DMS 273 (cell line): ENCODE results near the gene PACS2.
A peak's percentile ranks its signal among the peaks of the same experiment; 100 is the strongest.
"Not testable (repeated sequence)": the region's sequence is repeated elsewhere in the genome, so short reads cannot be mapped to it uniquely, and the experiment has no call there.

Experiments
- DNase-seq: peaks from one replicate; lab custom pipeline; 2025; ENCODE audit not compliant: unreplicated experiment; lab: John Stamatoyannopoulos, UW

The PACS2 gene

DNA sequence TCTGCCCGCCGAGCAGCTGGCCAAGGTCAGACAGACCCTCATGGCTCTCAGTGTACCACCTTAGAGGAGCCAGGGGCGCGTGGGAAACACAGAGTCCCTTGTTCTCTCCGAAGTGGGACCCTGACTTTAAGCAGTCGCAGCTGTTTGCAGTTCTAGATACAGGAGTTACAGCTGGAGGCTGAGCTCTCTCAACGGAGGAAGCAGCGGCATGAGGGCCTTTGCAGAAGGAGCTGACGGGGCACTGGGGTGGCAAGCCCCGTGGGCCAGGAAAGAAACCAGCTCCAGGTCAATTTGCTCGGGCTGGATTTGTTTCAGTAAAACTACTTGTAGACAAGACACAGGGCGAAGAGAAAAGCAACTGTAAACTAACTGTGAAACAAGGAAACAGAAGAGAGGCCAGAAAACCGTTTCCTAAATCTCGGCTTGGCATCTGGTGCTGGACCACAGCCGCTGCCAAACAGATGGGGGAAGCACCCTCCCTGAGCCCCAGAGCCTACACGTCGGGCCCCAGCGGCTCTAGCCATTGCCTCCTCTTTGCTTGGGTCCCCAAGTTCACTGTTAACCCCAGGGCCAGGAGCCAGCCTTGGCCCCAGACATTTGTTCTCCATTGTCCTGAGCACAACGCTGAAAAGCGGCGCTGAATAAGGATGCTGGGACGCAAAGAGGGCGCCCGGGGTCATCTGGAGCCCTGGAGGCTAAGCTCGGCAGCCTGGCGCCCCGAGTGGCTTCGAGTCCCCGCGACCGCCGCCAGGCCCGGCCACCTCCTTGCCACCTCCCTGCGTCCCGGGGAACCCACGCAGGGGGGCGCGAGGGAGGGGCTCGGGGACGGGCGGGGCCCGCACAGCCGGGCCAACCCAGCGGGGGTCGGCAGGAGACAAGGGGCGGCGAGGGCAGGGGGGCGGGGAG, 914 bp upstream of the PACS2 start:
- peak; percentile 85 for DNase-seq

DNA sequence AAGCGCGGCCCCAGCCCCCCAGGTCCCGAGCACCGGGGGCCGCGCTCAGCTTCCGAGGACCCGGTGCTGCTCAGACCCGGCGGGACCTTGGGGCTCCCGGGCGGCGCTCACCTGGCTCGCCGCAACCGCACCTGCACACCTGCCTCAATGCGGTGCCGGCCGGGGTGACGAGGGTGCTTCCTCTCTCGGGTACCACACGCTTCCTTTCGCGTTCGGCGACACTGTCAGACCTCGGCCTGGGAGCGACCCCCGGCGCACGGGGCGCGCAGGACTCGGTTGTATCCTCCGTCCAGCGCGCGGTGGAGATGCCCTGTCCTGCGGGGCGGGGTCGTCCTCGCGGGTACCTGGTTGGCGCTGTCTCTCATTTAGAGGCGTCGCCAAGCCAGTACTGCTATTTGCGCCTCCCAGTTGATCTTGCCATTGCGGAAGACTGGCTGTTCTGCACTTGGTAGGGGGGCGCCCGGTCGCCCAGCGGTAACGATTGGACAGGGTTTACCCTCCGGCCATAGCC, 718 bp downstream of the PACS2 start:
- peak; percentile 55 for DNase-seq

DNA sequence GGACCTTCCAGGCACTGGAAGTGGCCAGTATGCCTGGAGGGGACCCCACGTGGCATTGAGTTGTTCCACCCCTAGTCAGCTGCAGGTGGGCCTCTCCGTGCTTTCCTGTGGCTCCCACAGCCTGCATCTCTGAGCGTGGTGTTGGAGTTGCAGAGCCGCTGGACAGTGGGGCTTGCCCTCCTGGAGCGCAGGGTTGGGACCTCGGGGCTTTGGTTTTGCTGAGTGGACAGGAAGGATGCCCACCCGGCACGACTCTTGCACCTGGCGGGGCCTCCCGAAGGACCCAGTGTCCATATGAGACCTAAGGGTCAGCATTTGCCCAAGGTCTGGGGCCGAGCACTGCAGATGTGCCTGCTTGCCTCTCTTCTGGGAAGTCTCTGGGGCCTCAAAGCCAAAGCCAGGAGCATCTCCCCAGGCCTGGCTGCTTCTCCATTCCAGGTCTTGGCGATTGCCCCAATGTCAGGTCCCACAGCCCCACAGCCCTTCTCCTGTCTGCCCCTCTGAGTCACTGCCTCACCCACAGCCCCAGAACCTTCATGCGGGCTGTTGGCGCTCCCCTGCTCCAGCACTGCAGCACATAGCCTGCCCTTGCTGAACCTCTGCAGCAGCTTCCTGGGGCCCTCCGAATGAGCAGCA, 1.5 kb downstream of the PACS2 start:
- peak; percentile 48 for DNase-seq

DNA sequence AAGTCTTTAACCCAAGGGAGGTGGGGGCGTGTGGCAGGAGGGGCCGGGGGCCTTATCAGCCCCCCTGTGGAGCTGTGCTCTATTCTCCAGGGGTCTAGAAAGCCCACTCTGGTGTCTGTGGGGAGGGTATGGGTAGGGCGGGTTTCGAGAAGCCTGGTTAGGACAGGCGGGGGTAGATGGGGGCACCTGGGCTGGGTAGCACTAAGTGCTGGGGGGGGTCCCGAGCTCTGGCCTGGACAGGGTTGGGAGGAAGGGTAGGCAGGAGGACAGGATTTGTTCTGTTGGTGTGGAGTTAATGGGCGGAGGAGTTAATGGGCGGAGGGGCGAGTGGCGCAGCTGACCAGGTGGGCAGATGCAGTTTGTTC, 2.0 kb downstream of the PACS2 start:
- no peak for DNase-seq

DNA sequence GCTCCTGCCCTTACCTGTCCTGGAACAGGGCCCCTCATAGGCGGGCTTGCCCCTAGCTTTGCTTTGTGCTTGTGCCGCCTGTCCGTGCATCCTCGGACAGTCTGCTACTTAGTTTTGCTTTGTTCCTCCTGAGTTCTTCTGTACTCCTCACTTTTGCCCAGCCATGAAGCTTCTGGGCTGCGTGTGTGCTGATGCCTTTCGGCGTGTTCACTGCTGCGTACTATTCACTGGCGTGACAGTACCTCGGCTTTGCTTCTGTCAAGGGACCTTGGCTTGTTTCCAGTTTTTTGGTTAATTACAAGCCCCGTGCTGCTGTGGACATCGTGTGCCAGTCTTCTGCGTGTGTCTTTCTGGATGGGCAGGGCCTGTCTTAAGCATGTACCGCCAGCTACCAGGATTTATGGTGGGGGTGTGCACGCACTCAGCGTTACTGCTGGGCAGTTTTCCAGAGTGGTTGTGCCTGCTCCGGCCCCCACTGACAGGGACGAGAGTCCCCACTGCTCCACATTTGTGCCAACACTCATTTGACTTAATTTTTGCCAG, 2.5 kb downstream of the PACS2 start:
- no peak for DNase-seq

DNA sequence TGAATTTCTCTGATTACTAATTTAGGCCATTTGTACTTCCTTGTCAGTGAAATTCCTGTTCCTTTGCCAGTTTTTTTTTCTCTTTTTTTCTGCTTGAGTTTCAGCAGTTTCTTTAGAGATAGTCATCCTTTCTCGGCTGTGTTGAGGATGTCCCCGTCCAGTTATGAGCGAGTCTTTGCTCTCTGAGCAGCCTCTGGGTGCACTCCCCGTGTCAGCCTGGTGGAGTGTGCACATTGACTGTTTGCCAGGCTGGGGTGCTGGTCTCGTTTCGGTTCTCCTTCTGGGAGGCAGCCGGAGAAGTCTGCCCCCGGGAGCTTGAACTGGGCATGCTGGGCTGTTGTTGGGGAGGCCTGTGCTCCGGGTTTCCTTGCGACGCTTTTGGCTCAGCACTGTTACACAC, 3.0 kb downstream of the PACS2 start:
- no peak for DNase-seq

DNA sequence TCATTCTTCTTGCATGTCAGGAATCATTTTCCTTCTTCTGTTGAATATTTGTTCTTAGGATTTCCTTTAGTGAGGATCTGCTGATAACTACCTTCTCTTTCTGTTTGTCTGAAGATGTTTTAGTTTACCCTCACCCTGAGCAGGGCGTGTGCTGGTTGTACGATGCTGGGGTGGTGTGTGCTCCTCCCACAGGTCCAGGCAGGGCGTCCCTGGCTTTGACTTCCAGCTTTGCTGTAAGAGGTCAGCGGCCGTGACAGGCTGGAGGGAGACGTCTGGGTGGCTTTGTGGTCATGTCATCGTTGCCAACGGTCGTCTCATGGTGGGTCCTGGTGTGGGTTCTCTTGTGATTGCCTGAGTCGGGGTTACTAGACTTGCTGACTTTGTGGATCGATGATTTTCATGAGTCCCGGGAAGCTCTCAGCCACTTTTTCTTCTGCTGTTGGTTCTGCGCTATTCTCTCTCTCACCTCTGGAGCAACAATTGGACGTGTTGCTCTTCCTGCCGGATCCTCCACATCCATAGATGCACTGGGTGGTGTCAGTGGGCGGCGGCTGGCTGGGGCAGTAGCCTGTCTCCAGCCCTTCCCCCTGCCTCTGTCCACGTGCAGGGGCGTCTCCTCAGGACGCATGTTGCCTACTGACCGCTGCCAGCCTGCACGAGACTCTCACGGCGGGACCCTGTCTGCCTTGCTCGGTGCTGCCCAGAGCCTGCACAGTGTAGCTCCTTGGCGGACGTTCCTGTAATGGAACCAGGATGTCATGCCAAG, 8.4 kb downstream of the PACS2 start:
- DNase-seq: no peak

DNA sequence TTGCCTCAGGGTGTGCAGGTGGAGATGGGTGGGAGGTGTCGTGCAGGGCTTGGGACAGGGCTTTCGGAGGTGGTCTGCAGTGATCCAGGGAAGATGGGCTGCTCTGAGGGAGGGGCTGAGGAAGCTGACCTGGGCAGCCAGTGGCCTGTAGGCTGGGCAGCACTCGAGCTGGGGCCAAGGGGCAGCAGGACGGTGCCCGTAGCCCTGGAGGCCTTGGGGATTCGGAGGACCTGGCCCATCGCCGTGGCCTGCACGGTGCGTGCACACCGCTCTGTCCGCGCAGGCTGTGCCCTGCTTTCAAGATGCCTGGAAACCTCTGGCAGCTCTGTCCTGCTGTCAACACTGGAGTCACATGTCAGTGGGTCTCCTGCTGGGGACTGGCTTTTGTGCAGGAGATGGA, 9.1 kb downstream of the PACS2 start:
- DNase-seq: no peak

DNA sequence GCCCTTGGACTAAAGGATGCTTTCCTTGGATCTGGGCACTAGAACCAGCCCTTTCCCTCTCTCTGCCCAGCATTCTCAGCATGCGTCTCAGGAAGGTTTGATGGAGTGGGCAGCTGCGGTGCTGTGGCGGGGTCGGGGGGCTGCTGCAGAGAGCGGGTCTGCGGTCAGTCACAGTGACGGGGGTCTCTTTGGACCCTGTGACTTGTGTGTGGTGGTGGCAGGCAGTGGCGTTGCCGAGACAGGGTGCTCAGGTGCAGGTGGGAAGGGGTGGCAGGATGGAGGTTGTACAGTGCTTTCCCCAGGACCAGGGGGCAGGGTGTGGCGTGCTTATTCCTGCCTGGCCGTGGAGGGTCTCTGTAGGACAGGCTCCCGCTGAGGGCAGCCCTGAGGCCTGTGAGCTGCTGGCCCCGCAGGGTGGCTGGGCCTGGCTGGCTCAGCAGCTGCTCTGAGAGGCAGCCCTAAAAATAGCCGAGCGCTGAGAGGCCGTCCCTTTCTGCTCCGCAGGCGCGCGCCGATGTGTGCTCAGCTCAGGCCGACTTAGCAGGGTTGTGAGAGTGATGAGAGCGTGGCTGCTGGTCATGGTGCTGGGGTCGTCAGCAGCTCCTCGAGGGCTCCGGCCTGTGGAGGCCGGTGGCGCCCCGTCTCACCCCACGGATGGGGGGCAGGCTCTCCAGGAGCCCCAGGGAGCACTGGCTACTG, 9.7 kb downstream of the PACS2 start:
- no peak for DNase-seq

DNA sequence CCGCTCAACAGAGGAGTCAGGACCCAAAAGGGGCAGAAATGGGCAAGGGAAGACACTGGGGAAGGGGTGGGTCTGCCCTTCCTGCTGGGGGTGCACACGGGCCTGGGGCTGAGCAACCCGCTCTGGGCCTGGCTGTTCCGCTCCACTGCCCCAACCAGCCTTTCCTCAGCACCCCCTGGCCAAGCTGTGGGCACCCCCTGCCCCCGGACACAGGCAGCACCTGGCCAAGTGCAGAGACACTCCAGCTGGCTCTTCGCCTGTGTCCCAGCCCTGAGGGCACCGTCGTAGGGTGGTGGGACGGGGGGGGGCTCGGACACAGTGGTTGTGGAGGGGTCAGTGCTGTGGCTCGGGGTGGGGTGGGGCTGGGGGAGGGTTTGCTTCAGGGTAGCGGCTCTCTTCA, 10.3 kb downstream of the PACS2 start:
- no peak for DNase-seq

DNA sequence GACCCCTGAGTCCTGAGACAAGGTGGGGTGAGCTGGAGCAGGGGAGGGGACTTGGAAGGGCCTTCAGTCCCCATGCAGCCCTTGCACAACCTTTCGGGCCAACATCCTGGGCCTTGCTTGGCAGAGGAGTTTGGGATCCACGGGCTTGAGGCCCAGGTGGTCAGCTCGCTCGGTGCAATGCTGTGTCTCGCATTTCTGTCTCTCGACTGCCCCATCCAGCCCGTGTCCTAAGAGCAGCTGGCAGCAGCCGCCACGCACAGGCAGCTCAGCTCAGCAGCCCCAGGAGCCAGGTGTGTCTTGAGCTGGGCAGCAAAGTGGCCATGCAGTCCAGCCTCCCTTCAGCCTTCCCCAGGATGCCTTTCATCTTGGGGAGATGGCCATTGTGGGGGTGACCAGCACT, 10.8 kb downstream of the PACS2 start:
- DNase-seq: no peak

DNA sequence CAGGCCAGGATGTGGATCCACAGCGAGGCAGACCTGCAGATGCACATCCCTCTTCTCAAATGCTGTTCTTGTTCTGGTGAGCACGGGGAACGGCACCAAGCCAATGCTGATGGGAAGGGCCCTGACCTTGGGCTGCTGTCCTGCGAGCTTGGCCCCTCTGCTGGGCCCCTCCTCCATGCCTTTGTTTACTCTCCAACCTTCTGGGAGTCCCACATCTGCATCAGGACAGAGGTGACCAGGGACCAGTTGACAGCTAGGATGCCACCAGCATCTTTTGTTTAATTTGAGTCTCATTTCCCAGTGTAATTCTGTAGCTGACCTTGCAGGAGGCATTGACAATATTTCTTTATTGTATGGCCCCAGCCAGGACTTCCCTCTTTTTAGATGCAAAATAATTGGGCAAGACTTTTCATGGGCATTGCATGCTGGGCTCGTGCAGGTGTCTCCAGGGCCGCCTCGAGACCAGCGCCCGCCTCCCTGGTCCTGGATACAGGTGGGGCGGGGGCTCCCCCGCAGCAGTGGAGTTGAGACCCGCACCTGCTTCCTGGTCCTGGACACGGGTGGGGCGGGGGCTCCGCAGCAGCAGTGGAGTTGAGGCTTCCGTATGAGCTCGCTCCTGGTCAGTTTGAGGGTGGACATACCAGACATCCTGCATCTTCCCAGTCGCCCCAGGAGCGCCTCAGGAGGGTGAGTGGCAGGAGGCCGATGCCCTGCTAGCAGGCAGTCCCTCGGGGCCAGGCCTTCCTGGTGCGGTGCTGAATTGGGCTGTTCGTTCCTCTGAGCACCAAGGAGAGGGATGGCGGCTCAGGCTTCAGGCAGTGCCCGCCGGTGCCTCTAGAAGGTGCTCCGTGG, 11.4 kb downstream of the PACS2 start:
- no peak for DNase-seq

DNA sequence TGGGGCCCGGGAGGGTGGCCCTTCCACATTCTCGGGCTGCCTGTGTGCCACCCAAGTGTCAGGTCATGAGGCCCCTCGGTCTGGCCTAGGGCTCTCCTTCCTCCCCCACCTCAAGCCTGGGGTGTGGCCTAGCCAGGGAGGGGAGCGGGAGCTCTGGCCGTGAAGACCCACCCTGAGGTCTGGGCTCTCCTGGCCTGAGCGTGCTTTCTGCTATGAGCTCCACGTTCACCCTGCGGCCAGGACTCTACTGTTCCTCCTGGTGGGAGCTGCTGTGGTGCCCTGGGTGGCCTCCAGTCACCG, 12.0 kb downstream of the PACS2 start:
- DNase-seq: no peak

DNA sequence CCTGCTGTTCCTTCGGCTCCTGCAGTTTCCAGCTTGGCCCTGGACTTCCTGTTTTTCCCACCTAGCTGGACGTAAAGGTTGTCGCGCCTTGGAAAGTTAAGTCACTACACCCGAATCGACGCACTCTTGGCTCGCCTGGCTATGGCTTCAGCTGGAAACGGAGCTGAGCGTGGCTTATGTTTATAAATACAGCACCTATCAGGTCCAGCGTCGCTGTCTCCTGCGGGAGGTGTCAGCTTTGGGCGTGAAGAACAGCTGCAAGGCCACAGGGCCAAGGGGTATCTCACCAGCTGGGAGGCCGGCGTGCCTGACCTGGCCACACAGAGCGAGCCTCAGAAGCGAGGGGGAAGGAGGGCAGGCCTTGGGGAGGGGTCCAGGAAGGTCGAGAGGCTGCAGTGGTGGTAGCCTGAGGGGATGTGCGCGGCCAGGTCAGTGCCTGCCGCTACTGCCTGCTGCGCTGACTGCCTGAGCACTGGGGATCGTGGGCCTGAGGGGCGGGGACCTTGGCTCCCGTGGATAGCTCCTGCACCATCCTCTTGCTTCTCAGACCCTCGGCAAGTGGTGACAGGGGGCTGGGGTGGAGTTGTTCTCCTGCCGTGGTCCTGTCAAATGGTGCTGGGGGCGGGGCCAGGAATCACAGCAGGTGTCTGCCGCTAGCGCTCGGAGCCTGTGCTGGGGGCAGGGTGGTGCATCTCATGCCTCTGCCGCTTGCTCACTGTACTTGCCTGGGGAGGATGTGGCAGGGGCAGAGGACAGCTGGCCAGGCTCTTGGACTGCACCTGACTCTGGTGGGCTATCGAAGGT, 12.5 kb downstream of the PACS2 start:
- no peak for DNase-seq

DNA sequence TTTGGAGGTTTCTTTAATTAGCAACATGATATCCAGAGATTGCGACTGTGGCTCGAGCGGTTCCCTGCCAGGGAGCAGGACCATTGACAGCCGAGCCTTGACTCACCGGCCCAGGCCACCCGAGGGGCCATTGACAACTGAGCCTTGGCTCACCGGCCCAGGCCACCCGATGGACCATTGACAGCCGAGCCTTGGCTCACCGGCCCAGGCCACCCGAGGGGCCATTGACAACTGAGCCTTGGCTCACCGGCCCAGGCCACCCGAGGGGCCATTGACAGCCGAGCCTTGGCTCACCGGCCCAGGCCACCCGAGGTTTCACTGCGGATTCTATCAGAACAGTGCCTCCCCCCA, 13.1 kb downstream of the PACS2 start:
- not testable (repeated sequence) for DNase-seq

DNA sequence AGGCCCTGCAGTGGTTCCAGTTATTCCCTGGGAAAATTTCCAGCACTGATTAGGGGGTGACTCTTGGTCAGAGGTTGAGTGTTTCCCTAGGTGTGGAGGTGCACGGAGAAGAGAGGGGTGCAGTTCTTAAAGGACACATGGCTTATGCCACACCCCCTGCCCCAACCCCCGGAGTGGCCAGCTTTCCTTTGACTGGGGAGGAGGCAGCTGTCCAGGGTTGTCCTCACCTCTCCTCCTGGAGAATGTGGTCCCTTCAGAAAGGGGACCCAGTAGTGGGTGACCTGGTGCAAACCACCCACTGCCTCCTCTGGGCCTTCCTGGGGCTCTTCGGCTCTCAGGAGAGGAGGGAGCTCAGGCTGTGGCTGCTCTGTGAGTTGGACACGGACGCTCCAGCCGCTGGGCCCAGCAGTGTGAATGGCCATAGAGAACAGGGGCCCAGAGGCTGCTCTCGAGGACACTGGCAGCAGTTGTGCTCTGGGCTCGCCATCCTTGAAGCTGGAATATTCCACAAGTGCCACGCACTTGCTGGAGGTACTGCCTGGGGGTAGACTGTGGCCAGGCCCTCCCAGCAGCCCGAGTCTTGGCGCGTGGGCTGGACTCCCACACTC, 13.6 kb downstream of the PACS2 start:
- DNase-seq: no peak

DNA sequence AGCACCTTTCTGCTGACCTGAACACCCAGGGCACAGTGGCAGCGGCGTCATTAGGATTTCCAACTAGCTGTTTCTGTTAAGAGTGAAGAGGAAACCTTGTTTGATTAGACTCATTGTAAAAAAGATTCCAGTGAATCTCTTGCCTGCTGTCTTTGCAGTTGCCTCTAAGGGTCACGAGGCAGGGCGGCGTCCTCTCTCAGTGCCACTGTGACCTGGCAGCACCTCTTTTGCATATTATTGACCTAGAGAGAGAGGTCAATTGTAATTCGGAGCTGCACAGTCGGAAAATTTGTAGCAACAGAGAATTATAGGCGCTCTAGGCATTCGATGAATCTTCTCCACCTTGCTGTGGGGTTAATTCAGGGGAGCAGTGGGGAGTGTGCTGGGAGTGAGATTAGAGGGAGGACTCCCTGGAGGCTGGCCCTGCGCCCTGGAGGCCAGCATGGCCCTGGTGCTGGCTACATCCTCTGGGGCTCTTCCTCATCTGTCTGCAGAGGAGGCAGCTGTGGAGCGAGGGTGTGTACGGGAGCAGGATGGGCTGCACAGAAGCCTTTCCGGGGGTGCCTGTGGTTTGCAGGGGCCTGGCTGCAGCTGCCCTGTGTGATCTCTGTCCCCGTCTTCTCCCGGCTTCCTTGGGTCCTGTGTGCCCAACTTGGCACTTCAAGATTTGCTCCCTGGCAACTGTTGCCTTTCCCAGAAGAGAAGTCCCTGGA, 14.3 kb downstream of the PACS2 start:
- DNase-seq: no peak

DNA sequence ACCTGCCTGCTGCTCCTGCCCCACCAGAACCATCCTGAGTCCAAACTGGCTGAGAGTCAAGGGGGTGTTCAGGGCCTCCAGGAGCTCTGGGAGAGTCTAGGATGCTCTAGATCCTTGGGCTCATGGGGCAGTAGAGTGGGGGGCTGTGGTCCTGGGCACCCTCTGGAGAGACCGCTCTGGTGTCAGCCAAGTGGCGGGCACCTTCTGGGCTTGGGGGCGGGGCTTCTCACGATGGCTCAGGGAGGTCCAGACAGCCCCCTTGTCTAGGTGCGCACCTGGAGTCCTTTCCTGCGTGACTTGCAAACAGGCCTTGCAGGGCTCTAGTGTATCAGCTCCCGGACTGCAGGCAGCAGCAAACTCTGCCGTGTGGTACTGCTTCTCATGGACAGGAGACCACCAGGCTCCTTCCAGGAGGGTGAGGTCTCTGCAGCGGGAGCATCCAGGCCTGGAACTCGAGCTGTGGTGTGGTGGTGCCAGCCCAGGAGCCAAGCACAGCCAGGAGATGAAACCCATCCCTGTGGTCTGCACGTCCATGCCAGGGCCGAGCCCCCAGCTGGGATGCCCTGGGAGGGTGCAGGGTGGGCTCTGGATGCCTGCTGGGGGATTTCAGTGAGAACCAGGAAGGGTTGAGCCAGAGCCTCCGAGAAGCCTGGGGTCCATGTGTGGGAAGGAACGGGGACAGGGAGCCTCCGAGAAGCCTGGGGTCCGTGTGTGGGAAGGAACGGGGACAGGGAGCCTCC, 15.0 kb downstream of the PACS2 start:
- DNase-seq: no peak
